ENCODE data around the gene UMOD.

Gene UMOD

GRCh38 chr16:20352615-20353014, at the start of gene UMOD:
Gene UMOD (minus strand): TSS chr16:20352715. CDS start chr16:20350737, 1,978 bp downstream.
- DNase-seq, result no peak

- DNase-seq, result no peak
Observed at GRCh38 chr16:20401475-20402016, 49.0 kb upstream of the UMOD start.

- no peak for DNase-seq
Observed at GRCh38 chr16:20401066-20401465, 48.6 kb upstream of the UMOD start.

GRCh38 chr16:20399185-20399584, 46.7 kb upstream of the UMOD start:
- DNase-seq, result no peak

GRCh38 chr16:20398603-20399002, 46.1 kb upstream of the UMOD start:
- no peak for DNase-seq

GRCh38 chr16:20397468-20398074, 45.1 kb upstream of the UMOD start:
- DNase-seq, result no peak

GRCh38 chr16:20396846-20397467, 44.4 kb upstream of the UMOD start:
- no peak for DNase-seq

- DNase-seq, result no peak
Observed at GRCh38 chr16:20395946-20396345, 43.4 kb upstream of the UMOD start.

GRCh38 chr16:20393801-20394577, 41.5 kb upstream of the UMOD start:
- DNase-seq, result peak in 1 of 56 donors; percentile 18

GRCh38 chr16:20391045-20391444, 38.5 kb upstream of the UMOD start:
- DNase-seq, result no peak

- DNase-seq, result no peak
Observed at GRCh38 chr16:20388854-20389253, 36.3 kb upstream of the UMOD start.

- DNase-seq, result no peak
Observed at GRCh38 chr16:20387978-20388377, 35.5 kb upstream of the UMOD start.

GRCh38 chr16:20385844-20386832, 33.6 kb upstream of the UMOD start:
- peak in 46 of 56 donors; percentile 9 to 77 (median 36) for DNase-seq

- DNase-seq, result peak in 43 of 56 donors; percentile 1 to 76 (median 15)
Observed at GRCh38 chr16:20383106-20384029, 30.9 kb upstream of the UMOD start.

GRCh38 chr16:20382202-20382948, 29.9 kb upstream of the UMOD start:
- no peak for DNase-seq

- DNase-seq, result no peak
Observed at GRCh38 chr16:20380782-20381181, 28.3 kb upstream of the UMOD start.

GRCh38 chr16:20377181-20377580, 24.7 kb upstream of the UMOD start:
- DNase-seq, result no peak

GRCh38 chr16:20372701-20373100, 20.2 kb upstream of the UMOD start:
- no peak for DNase-seq

GRCh38 chr16:20369452-20370054, 17.0 kb upstream of the UMOD start:
- no peak for DNase-seq

All from amygdala (tissue), 56 donors.